PC-9 (cell line): ENCODE results near the gene MYD88.

ENCODE experiments used
- EZH2 ChIP-seq: fragments of 200-600 bp; sonication (generic); IDR thresholded peaks from 2 replicates; pipeline ENCODE4 v1.8.0; 2017; ENCODE audit warnings: antibody characterized with exemption, low read depth
- TF ChIP-seq, protein P1 (sequence below): fragments of 200-600 bp; sonication (generic); conservative IDR thresholded peaks from 2 replicates; pipeline ENCODE4 v1.6.1; 2017; ENCODE audit warnings: mixed run types, antibody characterized with exemption, mild to moderate bottlenecking, moderate library complexity

DNA sequence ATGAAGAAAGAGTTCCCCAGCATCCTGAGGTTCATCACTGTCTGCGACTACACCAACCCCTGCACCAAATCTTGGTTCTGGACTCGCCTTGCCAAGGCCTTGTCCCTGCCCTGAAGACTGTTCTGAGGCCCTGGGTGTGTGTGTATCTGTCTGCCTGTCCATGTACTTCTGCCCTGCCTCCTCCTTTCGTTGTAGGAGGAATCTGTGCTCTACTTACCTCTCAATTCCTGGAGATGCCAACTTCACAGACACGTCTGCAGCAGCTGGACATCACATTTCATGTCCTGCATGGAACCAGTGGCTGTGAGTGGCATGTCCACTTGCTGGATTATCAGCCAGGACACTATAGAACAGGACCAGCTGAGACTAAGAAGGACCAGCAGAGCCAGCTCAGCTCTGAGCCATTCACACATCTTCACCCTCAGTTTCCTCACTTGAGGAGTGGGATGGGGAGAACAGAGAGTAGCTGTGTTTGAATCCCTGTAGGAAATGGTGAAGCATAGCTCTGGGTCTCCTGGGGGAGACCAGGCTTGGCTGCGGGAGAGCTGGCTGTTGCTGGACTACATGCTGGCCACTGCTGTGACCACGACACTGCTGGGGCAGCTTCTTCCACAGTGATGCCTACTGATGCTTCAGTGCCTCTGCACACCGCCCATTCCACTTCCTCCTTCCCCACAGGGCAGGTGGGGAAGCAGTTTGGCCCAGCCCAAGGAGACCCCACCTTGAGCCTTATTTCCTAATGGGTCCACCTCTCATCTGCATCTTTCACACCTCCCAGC, 2.9 kb downstream of the MYD88 start:
- TF ChIP-seq, protein P1, sequence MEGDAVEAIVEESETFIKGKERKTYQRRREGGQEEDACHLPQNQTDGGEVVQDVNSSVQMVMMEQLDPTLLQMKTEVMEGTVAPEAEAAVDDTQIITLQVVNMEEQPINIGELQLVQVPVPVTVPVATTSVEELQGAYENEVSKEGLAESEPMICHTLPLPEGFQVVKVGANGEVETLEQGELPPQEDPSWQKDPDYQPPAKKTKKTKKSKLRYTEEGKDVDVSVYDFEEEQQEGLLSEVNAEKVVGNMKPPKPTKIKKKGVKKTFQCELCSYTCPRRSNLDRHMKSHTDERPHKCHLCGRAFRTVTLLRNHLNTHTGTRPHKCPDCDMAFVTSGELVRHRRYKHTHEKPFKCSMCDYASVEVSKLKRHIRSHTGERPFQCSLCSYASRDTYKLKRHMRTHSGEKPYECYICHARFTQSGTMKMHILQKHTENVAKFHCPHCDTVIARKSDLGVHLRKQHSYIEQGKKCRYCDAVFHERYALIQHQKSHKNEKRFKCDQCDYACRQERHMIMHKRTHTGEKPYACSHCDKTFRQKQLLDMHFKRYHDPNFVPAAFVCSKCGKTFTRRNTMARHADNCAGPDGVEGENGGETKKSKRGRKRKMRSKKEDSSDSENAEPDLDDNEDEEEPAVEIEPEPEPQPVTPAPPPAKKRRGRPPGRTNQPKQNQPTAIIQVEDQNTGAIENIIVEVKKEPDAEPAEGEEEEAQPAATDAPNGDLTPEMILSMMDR = no peak
- no peak for TF ChIP-seq EZH2
